Epithelial cell of proximal tubule (primary cell): ENCODE data around the gene ARMC9. TPM values are rescaled to one million over a fixed set of nuclear protein-coding genes. Genes with fewer than 3 reads are reported as not detected.
"Not testable (repeated sequence)": the region's sequence is repeated elsewhere in the genome, so short reads cannot be mapped to it uniquely, and the experiment has no call there.

Experiments used
- DNase-seq: peaks from one replicate; pipeline ENCODE4 v3.0.0-alpha.2; 2011; ENCODE audit warnings: low read depth
- H3K4me3 ChIP-seq: 2 replicates; pipeline ENCODE4 v1.5.1; 2011; ENCODE audit warnings: low read depth, mild to moderate bottlenecking, low read length
- CTCF ChIP-seq: conservative IDR thresholded peaks from 2 replicates; pipeline ENCODE4 v1.5.1; 2012; ENCODE audit warnings: low read depth, mild to moderate bottlenecking, low read length
- total RNA-seq: library from RNA; depleted of rRNA; stranded (reverse); fragments of >200 nt; gene quantifications from 2 replicates; pipeline ENCODE4 v1.2.3, GENCODE V29; 2015

The ARMC9 gene
- total RNA-seq, 1 donor from 2014 or later = 12.6 TPM

- no peak for TF ChIP-seq CTCF
- no peak for DNase-seq
- H3K4me3 ChIP-seq = no peak overlapping the region
Observed at GRCh38 chr2:231193216-231193615, 5.2 kb upstream of the ARMC9 start.

- H3K4me3 ChIP-seq = no peak overlapping the region
- no peak for DNase-seq
- no peak for TF ChIP-seq CTCF
Observed at GRCh38 chr2:231196592-231196991, 1.8 kb upstream of the ARMC9 start.

- not testable (repeated sequence) for DNase-seq, H3K4me3 ChIP-seq
Observed at GRCh38 chr2:231197196-231197595, 1.2 kb upstream of the ARMC9 start.

- no peak for DNase-seq
- peak overlapping the region; percentile 98 for H3K4me3 ChIP-seq
- TF ChIP-seq CTCF = no peak
Observed at GRCh38 chr2:231197706-231198290, 633 bp upstream of the ARMC9 start.

- TF ChIP-seq CTCF = no peak
- peak overlapping the region; percentile 98 for H3K4me3 ChIP-seq
- no peak for DNase-seq
Observed at GRCh38 chr2:231199219-231199618, 788 bp downstream of the ARMC9 start.

GRCh38 chr2:231200805-231201474, 2.5 kb downstream of the ARMC9 start:
- H3K4me3 ChIP-seq = no peak overlapping the region
- DNase-seq = no peak
- no peak for TF ChIP-seq CTCF

GRCh38 chr2:231201475-231201814, 3.0 kb downstream of the ARMC9 start:
- no peak for TF ChIP-seq CTCF
- no peak for DNase-seq
- H3K4me3 ChIP-seq = no peak overlapping the region
